HepG2 (cell line): ENCODE data around the gene GTPBP6. TPM values are rescaled to one million over a fixed set of nuclear protein-coding genes. Genes with fewer than 3 reads are reported as not detected.

Experiments
- ATAC-seq: fragments of 200-7000 bp; cut with Tn5 transposase; 3 replicates; pipeline ENCODE4 v1.9.1; 2020; ENCODE audit warnings: mild to moderate bottlenecking, moderate library complexity
- BruUV-seq: library from RNA; stranded (reverse); fragments of 400-500 nt; replicated peaks from 2 replicates; lab custom pipeline; 2021; lab: Mats Ljungman, UMichigan
- CTCF ChIA-PET: fragments of 300-600 bp; formaldehyde crosslinking; extraction: SDS; loops from one replicate; lab custom pipeline; 2021; ENCODE audit warnings: low total read pairs, inconsistent platforms, low intra/inter-chr PET ratio; lab: Yijun Ruan, JAX
- POLR2A ChIA-PET: fragments of 350-600 bp; sonication (Branson Sonifier 250); formaldehyde crosslinking; loops from one replicate; lab custom pipeline; 2020; ENCODE audit warnings: antibody characterized with exemption, inconsistent platforms; lab: Yijun Ruan, JAX
- DNase-seq: peaks from one replicate; pipeline ENCODE4 v3.0.0-alpha.2; 2015; ENCODE audit warnings: low spot score
- FAIRE-seq: peaks from 3 replicates; lab custom pipeline; 2011; peaks lifted over from hg19 to GRCh38; lab: Jason Lieb, UNC
- H2AFZ ChIP-seq: one replicate; pipeline ENCODE4 v1.6.1; 2011; ENCODE audit warnings: low read length, inconsistent platforms
- H3K27ac ChIP-seq: fragments of 300-600 bp; 3 replicates; pipeline ENCODE4 v1.8.0; 2011; ENCODE audit warnings: mixed run types, mild to moderate bottlenecking, mixed read lengths, low read length, inconsistent platforms; ENCODE audit not compliant: insufficient read depth; ENCODE audit errors: extremely low read length
- H3K27me3 ChIP-seq, 2 experiments: fragments of 200-600 bp in 1 of 2; 2 replicates in 1 of 2; 3 replicates in 1 of 2; pipeline versions ENCODE4 v1.6.0 to v1.8.0; 2011; ENCODE audit warnings: low read length in 2 of 2, mild to moderate bottlenecking in 2 of 2, moderate library complexity in 2 of 2, inconsistent platforms in 1 of 2; ENCODE audit not compliant: insufficient read depth in 2 of 2, control insufficient read depth in 1 of 2
- H3K36me3 ChIP-seq, 2 experiments: fragments of 200-600 bp in 1 of 2; replicated peaks in 1 of 2; 2 replicates in 1 of 2; 3 replicates in 1 of 2; pipeline versions ENCODE4 v1.5.1 to v1.8.0; 2011; ENCODE audit warnings: low read length in 2 of 2, inconsistent platforms in 1 of 2; ENCODE audit not compliant: insufficient read depth in 2 of 2, control insufficient read depth in 1 of 2
- H3K4me1 ChIP-seq: 2 replicates; pipeline ENCODE4 v1.5.1; 2012; ENCODE audit warnings: low read length, inconsistent platforms; ENCODE audit not compliant: insufficient read depth
- H3K4me2 ChIP-seq: 2 replicates; pipeline ENCODE4 v1.6.0; 2011; ENCODE audit warnings: low read depth, low read length, inconsistent platforms
- H3K4me3 ChIP-seq, 3 experiments: fragments of 200-600 bp in 1 of 3; sonication (generic), shearing (Covaris generic) in 1 of 3; replicated peaks in 1 of 3; 2 replicates each; pipeline ENCODE4 v1.5.1; 2011 to 2016; ENCODE audit warnings: low read length in 3 of 3, inconsistent platforms in 2 of 3, low read depth in 2 of 3, mild to moderate bottlenecking in 2 of 3, control low read depth in 1 of 3, mixed read lengths in 1 of 3; ENCODE audit not compliant: insufficient read depth in 1 of 3
- H3K79me2 ChIP-seq: one replicate; pipeline ENCODE4 v1.6.1; 2011; ENCODE audit warnings: low read length, inconsistent platforms; ENCODE audit not compliant: insufficient read depth
- H3K9ac ChIP-seq: 2 replicates; pipeline ENCODE4 v1.6.0; 2011; ENCODE audit warnings: mild to moderate bottlenecking, low read depth, low read length, inconsistent platforms; ENCODE audit not compliant: insufficient read depth
- H3K9me3 ChIP-seq: 2 replicates; pipeline ENCODE4 v1.5.1; 2012; ENCODE audit warnings: mild to moderate bottlenecking, low read length
- H4K20me1 ChIP-seq: 2 replicates; pipeline ENCODE4 v1.6.0; 2011; ENCODE audit warnings: inconsistent platforms, mild to moderate bottlenecking, low read length, moderate library complexity; ENCODE audit not compliant: insufficient read depth
- ARNTL ChIP-seq: sonication (generic); formaldehyde crosslinking; IDR thresholded peaks from 2 replicates; pipeline ENCODE4 v1.4.0; 2020; ENCODE audit warnings: mild to moderate bottlenecking, missing genetic modification reagents
- HNF1B ChIP-seq: sonication (generic); formaldehyde crosslinking; IDR thresholded peaks from 2 replicates; pipeline ENCODE4 v1.5.1; 2020; ENCODE audit warnings: mild to moderate bottlenecking, moderate library complexity, missing genetic modification reagents
- POGZ ChIP-seq: sonication (generic); formaldehyde crosslinking; IDR thresholded peaks from 2 replicates; pipeline ENCODE4 v1.4.0; 2020; ENCODE audit warnings: mild to moderate bottlenecking, missing genetic modification reagents
- RARA ChIP-seq: IDR thresholded peaks from 2 replicates; pipeline ENCODE4 v1.6.1; 2016; ENCODE audit warnings: missing genetic modification reagents, missing compliant biosample characterization
- SOX6 ChIP-seq, 2 experiments: fragments of 450-650 bp in 1 of 2; sonication (generic) in 1 of 2; formaldehyde crosslinking in 1 of 2; IDR thresholded peaks; 2 replicates each; pipeline versions ENCODE4 v1.4.0 to v1.6.1; 2017 to 2020; ENCODE audit warnings: antibody characterized with exemption in 1 of 2, mild to moderate bottlenecking in 1 of 2, missing genetic modification reagents in 1 of 2
- ZFP82 ChIP-seq: sonication (generic); formaldehyde crosslinking; IDR thresholded peaks from 2 replicates; pipeline ENCODE4 v1.5.1; 2020; ENCODE audit warnings: mild to moderate bottlenecking, missing genetic modification reagents, borderline replicate concordance
- ZFX ChIP-seq: sonication (generic); formaldehyde crosslinking; IDR thresholded peaks from 2 replicates; pipeline ENCODE4 v1.4.0; 2020; ENCODE audit warnings: mild to moderate bottlenecking, low read depth, missing genetic modification reagents, moderate library complexity
- ZFY ChIP-seq: sonication (generic); formaldehyde crosslinking; IDR thresholded peaks from 2 replicates; pipeline ENCODE4 v1.4.0; 2020; ENCODE audit warnings: missing genetic modification reagents
- ZNF691 ChIP-seq: sonication (generic); formaldehyde crosslinking; IDR thresholded peaks from 2 replicates; pipeline ENCODE4 v1.4.0; 2020; ENCODE audit warnings: missing genetic modification reagents, low read depth, mild to moderate bottlenecking, borderline replicate concordance
- ZNF746 ChIP-seq: sonication (generic); formaldehyde crosslinking; IDR thresholded peaks from 2 replicates; pipeline ENCODE4 v1.8.0; 2022; ENCODE audit warnings: mild to moderate bottlenecking, missing genetic modification reagents
- WGBS: methylation state at CpG from one replicate; pipeline ENCODE4 v1.1.6; 2017; ENCODE audit warnings: low lambda C conversion rate; 5-methylcytosine and 5-hydroxymethylcytosine counted together
- in situ Hi-C: cut with HindIII; loops from 2 replicates; pipeline ENCODE4 v1.10.0; 2017; ENCODE audit warnings: low pct_unique_long_range_greater_than_20kb; ENCODE audit not compliant: extremely low pct_ligation_motif_present
- intact Hi-C: fragments of 100-400 bp; cut with micrococcal nuclease; formaldehyde crosslinking; loops from one replicate; pipeline ENCODE4 v1.10.0; 2022; ENCODE audit not compliant: unreplicated experiment
- polyA plus RNA-seq, 8 experiments: library from polyadenylated mRNA; depleted of rRNA in 3 of 8; stranded (reverse) in 7 of 8; unstranded in 1 of 8; fragments of >200 nt; fragmentation: Illumina TruSeq in 4 of 8; extraction: Trizol in 4 of 8; gene quantifications; 2 replicates each; pipeline versions ENCODE4 v1.2.1 to v1.2.3, GENCODE V29; 2011 to 2016; ENCODE audit warnings: low read depth in 4 of 8, missing spikeins in 1 of 8, mixed read lengths in 1 of 8; ENCODE audit not compliant: insufficient read depth in 1 of 8
- total RNA-seq, 5 experiments: library from RNA; depleted of rRNA; stranded (reverse); fragments of >200 nt; fragmentation: Illumina TruSeq; extraction: Trizol; gene quantifications; 2 replicates each; pipeline ENCODE4 v1.2.3, GENCODE V29; 2016; ENCODE audit warnings: low read depth in 1 of 5
- TF ChIP-seq, protein P1 (sequence below): sonication (generic); formaldehyde crosslinking; conservative IDR thresholded peaks from 2 replicates; pipeline ENCODE4 v1.4.0; 2020; ENCODE audit warnings: missing genetic modification reagents
- TF ChIP-seq, protein P2 (sequence below): IDR thresholded peaks from 2 replicates; pipeline ENCODE4 v1.6.1; 2018; ENCODE audit warnings: missing genetic modification reagents, mild to moderate bottlenecking, missing compliant biosample characterization
- TF ChIP-seq, protein P3 (sequence below): IDR thresholded peaks from 2 replicates; pipeline ENCODE4 v1.6.1; 2016; ENCODE audit warnings: missing genetic modification reagents, missing compliant biosample characterization
- TF ChIP-seq, protein P4 (sequence below): sonication (generic); IDR thresholded peaks from 2 replicates; pipeline ENCODE4 v1.6.1; 2016; ENCODE audit warnings: low read depth, borderline replicate concordance

GTPBP6 gene
- total and polyA plus RNA-seq, 2 of the 13 experiments (the other 11 are each of a cell fraction or from before 2014, with no cell fraction given): 20.2 to 39.6 TPM

GRCh38 chrX:270848-271367, 47.7 kb downstream of the GTPBP6 start:
- Histone ChIP-seq H4K20me1 (no peaks in the 10 kb centered on the region), H3K27ac (peak overlapping the region; percentile 83), H3K4me3 (peak overlapping the region in 1 of 3 experiments; percentile 43; a peak in 1 of 6 replicates), H3K27me3 (no peaks in the 10 kb centered on the region), H3K9me3 (no peaks in the 10 kb centered on the region), H2AFZ (no peak overlapping the region), H3K4me1 (peaks cover 7% of the 10 kb centered on the region), H3K79me2 (peaks cover 7% of the 10 kb centered on the region), H3K4me2 (peak overlapping the region; percentile 49), H3K36me3 (no peaks in the 10 kb centered on the region), H3K9ac (peak overlapping the region; percentile 39; the same call in 1 of the 2 replicates)
- in situ Hi-C loops (no loop called here), intact Hi-C loops (no loop called here)
- POLR2A ChIA-PET: no interaction called here
- DNase-seq (no peak), ATAC-seq (peak; percentile 25), FAIRE-seq (no peak)
- BruUV-seq: no TSS peak
- WGBS: 34% methylated on average over 7 of the region's 21 CpGs
- CTCF ChIA-PET: no interaction called here
- peak; percentile 48; the same call in 1 of the 2 replicates for TF ChIP-seq POGZ (CRISPR knock-in tag)
- TF ChIP-seq RARA (CRISPR knock-in tag): peak; percentile 87
- TF ChIP-seq SOX6 (IDR thresholded peaks at IDR 0.05): no peak
- TF ChIP-seq SOX6 (CRISPR knock-in tag; IDR thresholded peaks at IDR 0.05): peak; percentile 61
- peak; percentile 48; the same call in 1 of the 2 replicates for TF ChIP-seq ZFY (CRISPR knock-in tag)
- TF ChIP-seq ZNF746 (CRISPR knock-in tag): peak; percentile 75; the same call in 1 of the 2 replicates
- TF ChIP-seq, protein P1, sequence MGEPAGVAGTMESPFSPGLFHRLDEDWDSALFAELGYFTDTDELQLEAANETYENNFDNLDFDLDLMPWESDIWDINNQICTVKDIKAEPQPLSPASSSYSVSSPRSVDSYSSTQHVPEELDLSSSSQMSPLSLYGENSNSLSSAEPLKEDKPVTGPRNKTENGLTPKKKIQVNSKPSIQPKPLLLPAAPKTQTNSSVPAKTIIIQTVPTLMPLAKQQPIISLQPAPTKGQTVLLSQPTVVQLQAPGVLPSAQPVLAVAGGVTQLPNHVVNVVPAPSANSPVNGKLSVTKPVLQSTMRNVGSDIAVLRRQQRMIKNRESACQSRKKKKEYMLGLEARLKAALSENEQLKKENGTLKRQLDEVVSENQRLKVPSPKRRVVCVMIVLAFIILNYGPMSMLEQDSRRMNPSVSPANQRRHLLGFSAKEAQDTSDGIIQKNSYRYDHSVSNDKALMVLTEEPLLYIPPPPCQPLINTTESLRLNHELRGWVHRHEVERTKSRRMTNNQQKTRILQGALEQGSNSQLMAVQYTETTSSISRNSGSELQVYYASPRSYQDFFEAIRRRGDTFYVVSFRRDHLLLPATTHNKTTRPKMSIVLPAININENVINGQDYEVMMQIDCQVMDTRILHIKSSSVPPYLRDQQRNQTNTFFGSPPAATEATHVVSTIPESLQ: no peak
- TF ChIP-seq, protein P2, sequence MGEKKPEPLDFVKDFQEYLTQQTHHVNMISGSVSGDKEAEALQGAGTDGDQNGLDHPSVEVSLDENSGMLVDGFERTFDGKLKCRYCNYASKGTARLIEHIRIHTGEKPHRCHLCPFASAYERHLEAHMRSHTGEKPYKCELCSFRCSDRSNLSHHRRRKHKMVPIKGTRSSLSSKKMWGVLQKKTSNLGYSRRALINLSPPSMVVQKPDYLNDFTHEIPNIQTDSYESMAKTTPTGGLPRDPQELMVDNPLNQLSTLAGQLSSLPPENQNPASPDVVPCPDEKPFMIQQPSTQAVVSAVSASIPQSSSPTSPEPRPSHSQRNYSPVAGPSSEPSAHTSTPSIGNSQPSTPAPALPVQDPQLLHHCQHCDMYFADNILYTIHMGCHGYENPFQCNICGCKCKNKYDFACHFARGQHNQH (CRISPR knock-in tag): peak; percentile 23; the same call in 1 of the 2 replicates
- TF ChIP-seq, protein P3, sequence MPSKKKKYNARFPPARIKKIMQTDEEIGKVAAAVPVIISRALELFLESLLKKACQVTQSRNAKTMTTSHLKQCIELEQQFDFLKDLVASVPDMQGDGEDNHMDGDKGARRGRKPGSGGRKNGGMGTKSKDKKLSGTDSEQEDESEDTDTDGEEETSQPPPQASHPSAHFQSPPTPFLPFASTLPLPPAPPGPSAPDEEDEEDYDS (CRISPR knock-in tag): no peak
- TF ChIP-seq ZFX (CRISPR knock-in tag): peak; percentile 83
- TF ChIP-seq, protein P4, sequence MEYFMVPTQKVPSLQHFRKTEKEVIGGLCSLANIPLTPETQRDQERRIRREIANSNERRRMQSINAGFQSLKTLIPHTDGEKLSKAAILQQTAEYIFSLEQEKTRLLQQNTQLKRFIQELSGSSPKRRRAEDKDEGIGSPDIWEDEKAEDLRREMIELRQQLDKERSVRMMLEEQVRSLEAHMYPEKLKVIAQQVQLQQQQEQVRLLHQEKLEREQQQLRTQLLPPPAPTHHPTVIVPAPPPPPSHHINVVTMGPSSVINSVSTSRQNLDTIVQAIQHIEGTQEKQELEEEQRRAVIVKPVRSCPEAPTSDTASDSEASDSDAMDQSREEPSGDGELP: peak; percentile 37; the same call in 1 of the 2 replicates
- TF ChIP-seq ZNF691 (CRISPR knock-in tag): 0 out of 2 replicates have a peak, but pooled peaks have one; percentile 34
- peak; percentile 90 for TF ChIP-seq ARNTL
- peak; percentile 83 for TF ChIP-seq HNF1B (CRISPR knock-in tag)
- no peak for TF ChIP-seq ZFP82
